Right lobe of liver (tissue), 4 donors: ENCODE measurements around the gene TBC1D2.

Source experiments
- POLR2A ChIP-seq: fragments of 450-650 bp; IDR thresholded peaks from one replicate; pipeline ENCODE4 v1.6.1; 2017; ENCODE audit warnings: antibody characterized with exemption, mild to moderate bottlenecking
- TF ChIP-seq, protein P1 (sequence below), 4 donors: fragments of 200-600 bp in 3 of 4; fragments of 450-650 bp in 1 of 4; IDR thresholded peaks; one replicate each; pipeline versions ENCODE4 v1.5.1 to v1.8.0; 2016 to 2022; ENCODE audit warnings: antibody characterized with exemption in 4 of 4, mild to moderate bottlenecking in 2 of 4
- donor health status: DM: no; HTN: no; CAD: no.
- donor health status: DM: no; HTN: no; CAD: no.
- donor health status: DM: no; HTN: yes; CAD: no.

GRCh38 chr9:98211260-98211659, 44.2 kb downstream of the TBC1D2 start:
- TF ChIP-seq, protein P1, sequence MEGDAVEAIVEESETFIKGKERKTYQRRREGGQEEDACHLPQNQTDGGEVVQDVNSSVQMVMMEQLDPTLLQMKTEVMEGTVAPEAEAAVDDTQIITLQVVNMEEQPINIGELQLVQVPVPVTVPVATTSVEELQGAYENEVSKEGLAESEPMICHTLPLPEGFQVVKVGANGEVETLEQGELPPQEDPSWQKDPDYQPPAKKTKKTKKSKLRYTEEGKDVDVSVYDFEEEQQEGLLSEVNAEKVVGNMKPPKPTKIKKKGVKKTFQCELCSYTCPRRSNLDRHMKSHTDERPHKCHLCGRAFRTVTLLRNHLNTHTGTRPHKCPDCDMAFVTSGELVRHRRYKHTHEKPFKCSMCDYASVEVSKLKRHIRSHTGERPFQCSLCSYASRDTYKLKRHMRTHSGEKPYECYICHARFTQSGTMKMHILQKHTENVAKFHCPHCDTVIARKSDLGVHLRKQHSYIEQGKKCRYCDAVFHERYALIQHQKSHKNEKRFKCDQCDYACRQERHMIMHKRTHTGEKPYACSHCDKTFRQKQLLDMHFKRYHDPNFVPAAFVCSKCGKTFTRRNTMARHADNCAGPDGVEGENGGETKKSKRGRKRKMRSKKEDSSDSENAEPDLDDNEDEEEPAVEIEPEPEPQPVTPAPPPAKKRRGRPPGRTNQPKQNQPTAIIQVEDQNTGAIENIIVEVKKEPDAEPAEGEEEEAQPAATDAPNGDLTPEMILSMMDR (IDR thresholded peaks at IDR 0.05) = no peak
- no peak for TF ChIP-seq POLR2A
